Uterus (tissue), 2 donors: ENCODE measurements around the gene SNX9.

ENCODE experiments used
- CTCF ChIP-seq, 4 experiments: fragments of 200-600 bp in 2 of 4; fragments of 450-650 bp in 2 of 4; sonication (generic) in 2 of 4; IDR thresholded peaks; one replicate each; pipeline ENCODE4 v1.5.1; 2016 to 2019; ENCODE audit warnings: antibody characterized with exemption in 4 of 4, mild to moderate bottlenecking in 2 of 4, moderate library complexity in 1 of 4
- POLR2A ChIP-seq, 2 donors: fragments of 450-650 bp; IDR thresholded peaks; one replicate each; pipeline ENCODE4 v1.6.1; 2016; ENCODE audit warnings: antibody characterized with exemption in 2 of 2, mild to moderate bottlenecking in 1 of 2, moderate library complexity in 1 of 2

GRCh38 chr6:157884756-157885155, 61.7 kb downstream of the SNX9 start:
- no peak for TF ChIP-seq CTCF (IDR thresholded peaks at IDR 0.05)
- TF ChIP-seq POLR2A (IDR thresholded peaks at IDR 0.05), result no peak
